Stimulated activated effector memory CD8-positive, alpha-beta T cell treated with anti-CD3 and anti-CD28 coated beads, Interleukin-12 subunit alpha, Interleukin-12 subunit beta, amount 100 ng/mL, for 72 hours (primary cell): ENCODE data around the gene IRF1.
A peak's percentile ranks its signal among the peaks of the same experiment; 100 is the strongest.
"Not testable (repeated sequence)": the region's sequence is repeated elsewhere in the genome, so short reads cannot be mapped to it uniquely, and the experiment has no call there.

Experiments used
- ATAC-seq: fragments of 150-1000 bp; cut with Tn5 transposase; 2 replicates; pipeline ENCODE4 v1.10.0; 2021
- DNase-seq, 2 donors: peaks; one replicate each; pipeline ENCODE4 v3.0.0; 2021 to 2022; ENCODE audit warnings: low spot score in 2 of 2
- H3K27ac Mint-ChIP-seq: one replicate; pipeline ENCODE4 v1.8.0; 2022; ENCODE audit warnings: mild to moderate bottlenecking, mixed read lengths
- H3K36me3 Mint-ChIP-seq: one replicate; pipeline ENCODE4 v1.8.0; 2022; ENCODE audit warnings: mild to moderate bottlenecking, mixed read lengths
- H3K4me1 Mint-ChIP-seq: one replicate; pipeline ENCODE4 v1.8.0; 2022; ENCODE audit warnings: mixed read lengths
- H3K4me3 Mint-ChIP-seq: one replicate; pipeline ENCODE4 v1.8.0; 2022; ENCODE audit warnings: mild to moderate bottlenecking, mixed read lengths
- H3K9me3 Mint-ChIP-seq: one replicate; pipeline ENCODE4 v1.8.0; 2022; ENCODE audit warnings: mixed read lengths

IRF1 gene

DNA sequence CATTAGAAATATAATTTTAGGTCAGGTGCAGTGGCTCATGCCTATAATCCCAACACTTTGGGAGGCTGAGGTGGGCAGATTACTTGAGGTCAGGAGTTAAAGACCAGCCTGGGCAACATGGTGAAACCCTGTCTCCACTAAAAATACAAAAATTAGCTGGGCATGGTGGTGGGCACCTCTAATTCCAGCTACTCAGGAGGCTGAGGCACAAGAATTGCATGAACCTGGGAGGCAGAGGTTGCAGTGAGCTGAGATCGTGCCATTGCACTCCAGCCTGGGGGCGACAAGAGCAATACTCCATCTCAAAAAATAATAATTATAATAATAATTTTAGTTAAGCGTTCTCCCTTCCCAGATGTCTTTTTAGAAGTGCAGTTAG is 52.3 kb downstream of the IRF1 start:
- not testable (repeated sequence) for H3K9me3 Mint-ChIP-seq, H3K36me3 Mint-ChIP-seq, ATAC-seq, DNase-seq
- H3K4me3 Mint-ChIP-seq: peak overlapping the region; percentile 58
- H3K4me1 Mint-ChIP-seq: peaks cover 82% of the 10 kb centered on the region
- H3K27ac Mint-ChIP-seq: peak overlapping the region; percentile 98

DNA sequence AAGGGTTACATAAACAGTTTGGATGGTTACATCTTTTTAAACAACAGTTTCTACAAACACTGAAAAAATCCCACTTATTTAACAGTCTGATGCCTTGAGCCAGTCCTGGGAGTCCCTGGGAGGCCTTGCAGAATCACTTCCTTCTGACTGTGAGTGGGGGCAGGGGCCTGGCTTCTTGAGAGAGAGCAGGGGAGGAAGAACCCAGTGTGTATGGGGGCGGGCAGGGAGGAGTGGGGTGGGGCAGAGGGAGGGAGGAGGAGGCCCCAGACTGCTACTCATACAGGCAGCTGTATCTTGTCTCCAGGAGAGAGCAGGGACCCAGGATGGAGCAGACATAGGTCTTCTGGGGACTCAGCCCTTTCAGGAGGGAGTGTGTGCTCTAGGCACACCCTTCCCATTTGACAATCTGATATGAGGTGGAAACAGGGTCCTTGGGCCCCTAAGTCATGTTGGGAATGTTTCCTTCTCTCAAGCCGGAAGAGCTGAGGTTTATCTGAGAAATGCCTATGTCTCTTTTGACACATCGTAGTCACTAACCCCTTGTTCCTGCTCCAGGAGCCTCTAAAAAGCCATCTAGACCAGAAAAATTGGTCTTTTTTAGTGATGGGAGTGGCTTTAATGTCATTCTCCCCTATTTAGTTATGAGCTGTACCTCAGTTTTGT is 52.8 kb downstream of the IRF1 start:
- Mint-ChIP-seq H3K36me3 (no peaks in the 10 kb centered on the region), H3K4me3 (peak overlapping the region; percentile 58), H3K4me1 (peaks cover 82% of the 10 kb centered on the region), H3K9me3 (no peaks in the 10 kb centered on the region), H3K27ac (peak overlapping the region; percentile 98)
- peak; percentile 92 for ATAC-seq
- peak in 1 of 2 donors; percentile 79 for DNase-seq

DNA sequence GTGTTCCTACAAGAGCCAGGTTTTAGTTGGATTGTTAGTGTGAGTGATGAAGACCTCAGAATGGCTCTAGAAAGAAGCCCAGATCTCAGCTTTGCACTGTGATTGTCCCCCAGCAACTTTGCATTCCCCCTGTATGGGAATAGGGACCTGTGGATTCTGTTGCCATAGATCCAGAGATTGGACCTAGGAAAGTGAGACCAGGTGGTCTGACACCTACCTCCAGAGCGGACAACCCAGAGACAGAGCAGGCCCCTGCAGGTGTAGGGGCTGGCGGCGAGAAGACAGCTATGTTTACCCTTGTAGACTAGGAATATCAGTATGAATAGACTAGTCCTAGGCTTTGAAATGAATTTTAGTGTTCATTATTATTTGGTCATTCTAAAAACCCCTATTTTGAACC is 53.6 kb downstream of the IRF1 start:
- peak overlapping the region; percentile 98 for H3K27ac Mint-ChIP-seq
- H3K36me3 Mint-ChIP-seq: peaks cover 8% of the 10 kb centered on the region
- peaks cover 82% of the 10 kb centered on the region for H3K4me1 Mint-ChIP-seq
- ATAC-seq: peak; percentile 19
- no peak for DNase-seq
- no peaks in the 10 kb centered on the region for H3K9me3 Mint-ChIP-seq
- H3K4me3 Mint-ChIP-seq: peak overlapping the region; percentile 58

DNA sequence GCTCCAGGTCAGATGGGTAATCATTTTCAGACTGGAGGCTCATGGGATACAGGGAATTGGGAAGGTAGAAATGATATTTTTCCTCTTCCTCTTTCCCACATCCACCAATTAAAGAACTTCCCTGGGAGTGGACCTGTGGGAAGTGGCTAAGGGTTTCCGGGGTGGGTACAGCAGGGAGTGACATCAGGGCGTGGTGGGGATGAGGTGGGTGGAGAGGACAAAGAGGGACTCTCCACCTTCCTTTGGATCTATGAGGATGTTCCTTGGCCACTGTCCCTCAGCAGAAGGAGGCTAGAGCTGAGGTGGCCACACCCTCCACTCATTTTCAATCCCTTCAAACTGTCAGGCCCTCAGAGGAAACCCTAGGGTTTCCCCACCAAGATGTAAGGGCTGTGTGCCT is 54.7 kb downstream of the IRF1 start:
- Mint-ChIP-seq H3K36me3 (peaks cover 14% of the 10 kb centered on the region), H3K4me1 (peaks cover 83% of the 10 kb centered on the region), H3K9me3 (no peaks in the 10 kb centered on the region), H3K4me3 (peak overlapping the region; percentile 14), H3K27ac (peak overlapping the region; percentile 98)
- ATAC-seq: no peak
- DNase-seq: no peak

DNA sequence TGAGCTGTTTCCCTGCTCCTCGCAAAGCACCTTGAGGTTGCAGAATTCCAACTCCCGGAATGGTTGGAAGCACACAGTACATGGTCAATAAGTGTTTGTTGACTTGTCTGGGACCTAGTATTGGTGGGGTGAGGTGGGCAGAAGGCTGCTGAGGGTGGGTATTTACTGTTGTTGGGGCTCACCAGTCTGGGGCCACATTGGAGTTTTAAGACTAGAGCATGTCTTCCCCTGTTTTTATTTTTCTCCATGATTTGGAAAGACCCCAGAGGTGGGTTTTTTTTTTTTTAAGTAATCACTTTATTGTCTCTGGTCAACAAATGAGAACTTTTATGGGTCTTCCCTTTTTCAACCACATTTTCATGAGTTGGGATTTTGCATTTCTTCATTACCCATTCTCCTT is 55.1 kb downstream of the IRF1 start:
- peaks cover 87% of the 10 kb centered on the region for H3K4me1 Mint-ChIP-seq
- H3K27ac Mint-ChIP-seq: peak overlapping the region; percentile 98
- no peaks in the 10 kb centered on the region for H3K9me3 Mint-ChIP-seq
- ATAC-seq (no peak), DNase-seq (no peak)
- H3K36me3 Mint-ChIP-seq: peaks cover 14% of the 10 kb centered on the region
- H3K4me3 Mint-ChIP-seq: peak overlapping the region; percentile 14

DNA sequence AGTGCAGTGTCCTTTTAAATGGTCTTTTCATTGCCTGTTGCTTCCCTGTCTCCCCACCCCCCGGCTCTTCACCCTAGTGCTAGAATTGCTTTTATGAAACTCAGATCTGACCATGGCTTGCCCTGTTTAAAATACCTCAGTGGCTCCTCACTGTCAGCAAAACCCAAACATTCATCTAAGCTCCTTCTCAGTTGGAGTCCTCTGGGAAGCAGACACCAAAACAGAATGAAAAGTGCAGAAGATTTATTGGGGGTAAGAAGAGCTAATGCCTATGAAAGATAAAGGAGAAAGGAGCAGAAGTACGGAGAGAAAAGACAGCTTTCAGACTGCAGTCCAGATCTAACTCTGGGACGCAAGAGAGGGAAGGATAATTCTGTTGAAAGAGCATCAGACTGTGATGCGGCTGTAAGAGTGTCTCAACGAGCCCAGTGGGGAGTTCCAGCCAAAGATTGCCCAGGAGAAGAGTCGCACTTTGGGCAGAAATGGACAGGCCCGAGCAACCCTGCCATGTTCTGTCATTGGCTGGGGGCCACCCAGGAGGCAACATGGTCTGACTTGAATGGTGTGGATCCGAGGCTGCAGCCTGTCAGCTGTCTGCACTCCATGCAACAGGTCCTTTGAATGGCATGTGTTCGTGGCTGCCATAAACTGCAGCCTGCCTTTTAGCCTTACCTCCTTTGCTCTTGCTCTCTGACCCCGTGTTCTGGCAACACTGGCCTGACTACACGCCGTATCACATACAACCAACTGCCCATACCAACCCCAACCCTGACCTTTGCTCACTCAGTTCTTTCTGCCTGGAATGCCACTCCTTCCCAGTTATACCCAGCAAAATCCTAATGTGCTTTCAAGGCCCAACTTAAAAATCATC is 55.9 kb downstream of the IRF1 start:
- Mint-ChIP-seq H3K27ac (peak overlapping the region; percentile 98), H3K4me3 (no peak overlapping the region), H3K4me1 (peaks cover 90% of the 10 kb centered on the region), H3K36me3 (peaks cover 14% of the 10 kb centered on the region), H3K9me3 (no peaks in the 10 kb centered on the region)
- DNase-seq: no peak
- no peak for ATAC-seq

DNA sequence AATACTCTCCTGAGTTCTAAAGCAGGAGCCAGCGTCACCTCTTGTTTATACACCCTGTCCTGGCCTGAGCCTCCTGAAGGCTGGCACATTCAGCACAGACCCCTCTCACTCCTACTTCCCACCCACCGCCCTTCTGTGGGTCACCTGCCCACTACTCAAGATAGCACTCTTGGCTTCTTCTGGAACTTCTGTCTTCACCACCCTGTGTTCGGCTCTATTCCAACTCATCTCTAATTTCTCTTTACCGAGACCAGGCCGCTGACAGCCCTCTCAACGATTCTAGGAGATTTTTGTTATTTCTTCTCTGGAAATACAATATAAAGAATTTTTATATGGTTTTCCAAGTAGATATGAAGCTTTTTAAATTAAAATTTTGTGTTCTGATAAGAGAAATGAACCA is 57.4 kb downstream of the IRF1 start:
- peak overlapping the region; percentile 37 for H3K4me3 Mint-ChIP-seq
- H3K36me3 Mint-ChIP-seq: peaks cover 17% of the 10 kb centered on the region
- H3K9me3 Mint-ChIP-seq: no peaks in the 10 kb centered on the region
- peaks cover 94% of the 10 kb centered on the region for H3K4me1 Mint-ChIP-seq
- no peak for DNase-seq
- no peak for ATAC-seq
- peak overlapping the region; percentile 98 for H3K27ac Mint-ChIP-seq

DNA sequence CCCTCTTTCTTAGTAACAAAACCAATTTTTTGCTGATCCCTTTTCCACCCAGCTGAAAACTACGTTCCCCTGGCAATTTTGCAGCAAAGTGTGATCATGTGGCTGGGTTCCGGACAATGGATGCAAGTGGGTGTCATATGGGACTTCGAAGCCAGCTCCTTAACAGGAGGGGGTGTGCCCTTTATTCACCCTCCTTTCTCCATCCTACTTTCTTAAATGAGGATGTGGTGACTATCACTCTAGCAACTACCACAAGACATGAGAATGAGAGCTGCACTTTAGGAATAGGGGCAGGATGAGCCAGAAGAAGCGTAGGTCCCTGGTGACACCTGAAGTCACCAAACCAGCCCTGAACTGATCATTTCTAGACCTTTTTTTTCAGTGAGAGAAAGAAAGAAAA is 58.9 kb downstream of the IRF1 start:
- Mint-ChIP-seq H3K36me3 (peaks cover 29% of the 10 kb centered on the region), H3K4me3 (peak overlapping the region; percentile 37), H3K4me1 (peaks cover 94% of the 10 kb centered on the region), H3K27ac (peak overlapping the region; percentile 98), H3K9me3 (no peaks in the 10 kb centered on the region)
- DNase-seq (no peak), ATAC-seq (peak; percentile 25)
